ENCODE results near the gene SSR2.

The SSR2 gene

GRCh38 chr1:155971910-155972809, 48.6 kb downstream of the SSR2 start:
- no peak for DNase-seq

DNA sequence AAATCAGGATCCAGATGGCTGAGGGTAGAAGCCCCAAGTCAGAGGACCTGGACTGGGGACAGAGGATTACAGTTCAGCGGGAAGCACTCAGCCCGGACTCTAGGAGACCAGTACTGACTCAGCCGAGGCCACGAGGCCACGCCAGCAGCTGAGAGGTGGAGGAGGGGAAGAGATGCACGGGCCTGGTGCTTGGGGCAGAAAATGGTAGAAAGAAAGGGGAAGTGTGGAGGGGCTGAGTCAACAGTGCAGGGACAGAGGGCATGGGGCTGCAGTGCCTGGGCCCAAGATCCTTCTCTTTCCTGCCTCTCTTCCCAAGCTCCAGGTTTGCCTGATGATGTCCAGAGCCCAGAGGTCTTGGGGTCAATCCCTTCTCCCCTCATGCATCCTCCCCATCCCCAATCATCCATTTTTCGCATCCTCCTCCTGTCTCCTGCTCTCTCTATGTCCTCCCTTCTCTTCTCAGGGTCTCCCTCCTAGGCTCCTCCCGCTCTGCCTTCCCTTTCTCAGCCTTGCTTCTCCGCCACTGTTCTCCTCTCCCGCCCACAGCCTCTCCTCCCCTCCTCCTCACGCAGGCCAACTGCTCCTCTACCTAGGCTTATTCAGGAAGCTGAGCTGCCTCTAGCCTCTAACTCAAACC, 50.1 kb downstream of the SSR2 start:
- DNase-seq = no peak

DNA sequence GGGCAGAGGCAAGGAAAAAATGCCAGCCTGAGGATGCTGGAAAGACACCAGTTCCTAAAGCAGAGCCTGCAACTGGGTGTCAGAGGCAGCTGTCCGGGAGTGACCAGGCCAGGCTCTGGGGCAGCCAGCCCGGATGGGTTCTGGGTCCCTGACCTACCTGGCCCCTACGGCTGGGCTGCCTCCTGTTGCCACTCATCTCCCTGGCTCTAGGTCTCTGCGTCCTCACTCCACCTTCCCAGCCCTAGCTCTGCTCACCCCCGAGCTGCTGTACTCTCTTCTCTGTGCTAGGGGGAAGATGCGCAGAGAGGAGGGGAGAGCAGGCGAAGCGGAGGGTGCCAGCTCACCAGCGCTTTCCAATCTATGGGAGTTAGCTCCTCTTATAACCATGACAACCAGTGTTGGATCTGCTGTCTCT, 51.4 kb downstream of the SSR2 start:
- no peak for DNase-seq

DNA sequence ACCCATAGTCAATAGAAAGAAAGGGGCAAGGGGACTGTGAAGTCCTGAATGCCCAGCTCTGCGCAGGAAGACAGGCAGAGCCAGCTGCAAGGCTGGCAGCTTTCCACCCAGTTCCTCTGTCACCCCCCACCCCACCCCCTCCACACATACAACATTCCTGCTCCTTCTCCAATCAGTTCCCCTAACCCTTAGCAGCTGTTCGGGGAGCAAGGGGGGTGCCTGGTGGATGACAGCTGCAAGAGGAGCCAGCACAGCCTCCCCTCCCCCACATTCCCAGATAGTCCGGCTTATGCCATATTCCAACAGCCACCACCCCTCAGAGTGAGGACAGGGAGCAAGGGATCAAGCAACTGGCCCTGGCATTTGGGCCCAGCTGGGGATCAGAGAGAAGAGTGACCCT, 52.1 kb downstream of the SSR2 start:
- no peak for DNase-seq

- no peak for DNase-seq
Measured at GRCh38 chr1:155968051-155968400, 52.7 kb downstream of the SSR2 start.

DNA sequence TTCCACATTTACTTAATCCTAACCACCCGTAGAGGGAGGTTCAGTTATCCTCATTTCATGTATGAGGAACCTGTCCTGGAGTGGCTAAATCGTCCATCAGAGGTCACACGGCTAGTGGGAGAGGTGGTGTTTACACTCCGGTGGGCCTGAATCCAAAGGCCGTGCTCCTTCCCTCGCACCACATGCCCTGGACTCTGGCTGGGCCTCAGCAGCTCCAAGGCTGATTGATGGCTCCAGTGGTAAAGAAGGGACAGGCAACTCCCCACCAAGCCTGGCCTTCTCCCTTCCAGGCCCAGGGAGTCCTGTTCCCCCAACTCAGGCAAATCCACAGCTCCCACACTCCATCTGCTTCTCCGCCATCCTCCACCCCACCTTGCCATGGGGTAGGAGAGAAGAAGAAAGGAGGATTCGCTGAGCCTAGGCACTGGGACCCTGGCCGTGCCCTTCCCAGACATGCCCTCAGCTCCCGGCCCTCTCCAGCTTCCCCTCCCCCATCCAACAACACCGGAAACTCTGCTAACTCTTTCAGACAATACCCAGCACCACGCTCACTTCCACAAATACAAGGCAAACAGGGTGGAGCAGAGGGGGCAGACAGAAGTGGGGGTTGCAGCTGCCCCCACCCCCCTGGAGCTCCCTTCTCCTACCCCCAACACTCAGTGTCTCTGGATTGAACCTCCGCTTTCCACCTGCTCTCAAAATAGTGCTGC, 53.3 kb downstream of the SSR2 start:
- DNase-seq = no peak

- DNase-seq = no peak
Measured at GRCh38 chr1:155966750-155967149, 54.0 kb downstream of the SSR2 start.

GRCh38 chr1:155966135-155966534, 54.6 kb downstream of the SSR2 start:
- no peak for DNase-seq

DNA sequence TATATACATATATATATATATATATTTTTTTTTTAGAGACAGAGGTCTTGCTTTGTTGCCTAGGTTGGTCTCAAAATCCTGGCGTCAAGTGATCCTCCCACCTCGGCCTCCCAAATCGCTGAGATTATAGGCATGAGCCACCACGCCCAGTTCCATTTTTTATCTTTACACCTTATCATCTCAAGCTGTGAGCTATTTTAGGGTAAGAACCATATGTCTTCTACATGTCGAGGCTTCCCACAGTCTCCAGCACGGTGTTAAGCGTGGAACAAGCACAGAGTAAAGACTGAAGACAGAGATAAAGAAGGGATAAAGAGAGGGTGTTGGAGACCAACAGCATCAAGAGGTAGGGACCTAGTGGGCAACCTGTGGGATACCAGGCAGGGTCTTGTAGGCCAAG, 56.6 kb downstream of the SSR2 start:
- DNase-seq = no peak

- no peak for DNase-seq
Measured at GRCh38 chr1:155962599-155963211, 58.0 kb downstream of the SSR2 start.

GRCh38 chr1:155961937-155962336, 58.8 kb downstream of the SSR2 start:
- DNase-seq = no peak

- DNase-seq = no peak
Measured at GRCh38 chr1:155960081-155960745, 60.5 kb downstream of the SSR2 start.
